Mesodermal cell (in vitro differentiated cells): ENCODE results near the gene PARP1. TPM values are rescaled to one million over a fixed set of nuclear protein-coding genes. Genes with fewer than 3 reads are reported as not detected.
A peak's percentile ranks its signal among the peaks of the same experiment; 100 is the strongest.

Experiments used
- H3K27ac ChIP-seq: 2 replicates; pipeline ENCODE4 v1.7.0; 2013; ENCODE audit warnings: mild to moderate bottlenecking, low read depth, low read length, moderate library complexity; ENCODE audit not compliant: severe bottlenecking
- H3K36me3 ChIP-seq: 2 replicates; pipeline ENCODE4 v1.7.1; 2013; ENCODE audit warnings: mild to moderate bottlenecking, low read length, moderate library complexity; ENCODE audit not compliant: control insufficient read depth, insufficient read depth
- H3K4me1 ChIP-seq: one replicate; pipeline ENCODE4 v1.7.1; 2013; ENCODE audit warnings: mild to moderate bottlenecking, low read length; ENCODE audit not compliant: insufficient read depth, control insufficient read depth, poor library complexity, severe bottlenecking
- H3K4me3 ChIP-seq: 2 replicates; pipeline ENCODE4 v1.7.0; 2013; ENCODE audit warnings: low read length, control low read depth, mild to moderate bottlenecking; ENCODE audit not compliant: insufficient read depth, poor library complexity, severe bottlenecking; ENCODE audit errors: extremely low read depth
- H3K9me3 ChIP-seq: 2 replicates; pipeline ENCODE4 v1.7.1; 2013; ENCODE audit warnings: mild to moderate bottlenecking, low read length, moderate library complexity; ENCODE audit not compliant: control insufficient read depth
- WGBS, 2 experiments: methylation state at CpG; one replicate each; pipeline ENCODE4 v1.1.5; 2013; ENCODE audit warnings: missing lambda C conversion rate in 2 of 2; ENCODE audit not compliant: insufficient coverage in 2 of 2; 5-methylcytosine and 5-hydroxymethylcytosine counted together
- polyA plus RNA-seq, 2 experiments: library from polyadenylated mRNA; stranded (reverse); fragments of 50-300 nt; gene quantifications; one replicate each; pipeline ENCODE4 v1.2.3, GENCODE V29; 2013

The PARP1 gene
- polyA plus RNA-seq (2013, experiment 1 of 2) = 131 TPM
- 119 TPM for polyA plus RNA-seq (2013, experiment 2 of 2)

GRCh38 chr1:226407497-226408284 is at the start of gene PARP1:
Gene PARP1 (minus strand): TSS chr1:226408093. CDS start chr1:226407929, 164 bp downstream.
- peak within 1 kb of the TSS; percentile 82 for H3K4me3 ChIP-seq
- WGBS, 2 experiments = 0% methylated on average over 69 to 82 of the region's 90 CpGs
- peaks cover 5% of the 10 kb centered on the region for H3K9me3 ChIP-seq
- H3K36me3 ChIP-seq = peaks cover under 1% of the 10 kb centered on the region
- peaks cover 27% of the 10 kb centered on the region for H3K4me1 ChIP-seq
- H3K27ac ChIP-seq = peak within 1 kb of the TSS; percentile 84

- H3K9me3 ChIP-seq = no peaks in the 10 kb centered on the region
- no peak overlapping the region for H3K4me3 ChIP-seq
- no peaks in the 10 kb centered on the region for H3K4me1 ChIP-seq
- H3K36me3 ChIP-seq = no peaks in the 10 kb centered on the region
- WGBS, 2 experiments = 70 to 80% methylated on average over 12 to 14 of the region's 14 CpGs
- no peak overlapping the region for H3K27ac ChIP-seq
Measured at GRCh38 chr1:226457307-226457712, 49.4 kb upstream of the PARP1 start.

GRCh38 chr1:226455843-226456242 is 48.0 kb upstream of the PARP1 start:
- 94% methylated on average over 6 to 10 of the region's 10 CpGs for WGBS, 2 experiments
- no peaks in the 10 kb centered on the region for H3K4me1 ChIP-seq
- H3K27ac ChIP-seq = no peak overlapping the region
- no peak overlapping the region for H3K4me3 ChIP-seq
- H3K9me3 ChIP-seq = no peaks in the 10 kb centered on the region
- no peaks in the 10 kb centered on the region for H3K36me3 ChIP-seq

- Histone ChIP-seq H3K4me1 (no peaks in the 10 kb centered on the region), H3K4me3 (no peak overlapping the region), H3K36me3 (no peaks in the 10 kb centered on the region), H3K27ac (no peak overlapping the region), H3K9me3 (no peaks in the 10 kb centered on the region)
- WGBS, 2 experiments = 80 to 90% methylated on average over 1 of the region's 2 CpGs
Measured at GRCh38 chr1:226454349-226454748, 46.5 kb upstream of the PARP1 start.

DNA sequence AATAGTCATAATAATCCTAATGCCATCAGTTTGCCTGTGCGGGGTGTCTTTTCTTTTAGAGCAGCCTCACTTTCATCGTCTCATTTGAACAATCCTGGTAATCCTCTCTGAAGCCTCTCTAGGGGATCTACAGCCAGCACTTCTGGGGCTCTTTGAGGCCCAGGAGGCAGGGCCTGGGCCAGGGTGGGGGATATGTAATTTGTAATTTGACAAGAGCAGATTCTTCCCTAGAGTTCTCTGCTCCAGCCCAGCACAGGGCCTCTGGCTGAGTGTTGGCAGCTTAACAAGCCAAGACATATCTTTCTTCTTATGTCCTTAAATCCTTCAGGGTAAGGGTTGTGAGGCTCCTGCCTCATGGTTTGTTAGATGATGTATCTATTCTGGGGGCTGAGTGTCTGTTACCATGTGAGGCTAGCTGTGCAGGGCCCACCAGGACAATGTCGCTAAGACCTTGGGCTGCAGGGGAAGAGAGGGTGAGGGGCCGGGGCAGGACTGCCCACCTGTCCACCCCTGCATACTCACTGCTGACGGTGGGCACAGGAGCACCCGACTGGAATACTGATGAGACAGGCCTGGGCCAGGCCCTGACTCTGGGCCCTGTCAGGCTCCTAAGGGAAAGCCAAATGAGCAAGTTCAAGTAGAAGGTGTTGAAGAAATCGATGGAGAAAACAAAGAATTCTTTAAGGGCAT is 45.3 kb upstream of the PARP1 start:
- H3K9me3 ChIP-seq = no peaks in the 10 kb centered on the region
- 84 to 92% methylated on average over 4 to 7 of the region's 7 CpGs for WGBS, 2 experiments
- H3K4me1 ChIP-seq = no peaks in the 10 kb centered on the region
- H3K4me3 ChIP-seq = no peak overlapping the region
- H3K36me3 ChIP-seq = no peaks in the 10 kb centered on the region
- no peak overlapping the region for H3K27ac ChIP-seq

DNA sequence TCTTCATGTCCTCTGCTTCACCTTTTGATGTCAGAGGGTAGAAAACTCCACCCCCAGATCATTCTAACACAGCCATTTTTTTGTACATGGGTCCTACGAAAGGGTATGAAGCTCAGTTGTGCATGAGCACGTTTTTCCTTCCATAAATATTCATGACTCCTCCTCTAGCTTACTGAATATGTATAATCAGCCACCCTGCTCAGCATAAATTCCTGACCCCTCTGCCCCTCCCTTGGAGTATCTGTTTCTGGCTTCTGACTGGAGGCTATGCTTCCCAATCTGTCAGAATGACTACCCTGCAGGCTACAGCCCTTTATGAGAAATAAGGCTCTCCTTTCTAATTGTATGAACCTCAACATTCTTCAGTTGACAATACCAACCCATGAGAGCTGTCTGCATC is 42.8 kb upstream of the PARP1 start:
- no peaks in the 10 kb centered on the region for H3K4me1 ChIP-seq
- no peak overlapping the region for H3K4me3 ChIP-seq
- WGBS, 2 experiments = 71 to 77% methylated on average over 2 of the region's 2 CpGs
- no peaks in the 10 kb centered on the region for H3K36me3 ChIP-seq
- H3K27ac ChIP-seq = no peak overlapping the region
- H3K9me3 ChIP-seq = no peaks in the 10 kb centered on the region

GRCh38 chr1:226449823-226450222 is 41.9 kb upstream of the PARP1 start:
- Histone ChIP-seq H3K4me3 (no peak overlapping the region), H3K36me3 (no peaks in the 10 kb centered on the region), H3K9me3 (no peaks in the 10 kb centered on the region), H3K27ac (no peak overlapping the region), H3K4me1 (no peaks in the 10 kb centered on the region)
- 85 to 100% methylated on average over 3 to 5 of the region's 5 CpGs for WGBS, 2 experiments

DNA sequence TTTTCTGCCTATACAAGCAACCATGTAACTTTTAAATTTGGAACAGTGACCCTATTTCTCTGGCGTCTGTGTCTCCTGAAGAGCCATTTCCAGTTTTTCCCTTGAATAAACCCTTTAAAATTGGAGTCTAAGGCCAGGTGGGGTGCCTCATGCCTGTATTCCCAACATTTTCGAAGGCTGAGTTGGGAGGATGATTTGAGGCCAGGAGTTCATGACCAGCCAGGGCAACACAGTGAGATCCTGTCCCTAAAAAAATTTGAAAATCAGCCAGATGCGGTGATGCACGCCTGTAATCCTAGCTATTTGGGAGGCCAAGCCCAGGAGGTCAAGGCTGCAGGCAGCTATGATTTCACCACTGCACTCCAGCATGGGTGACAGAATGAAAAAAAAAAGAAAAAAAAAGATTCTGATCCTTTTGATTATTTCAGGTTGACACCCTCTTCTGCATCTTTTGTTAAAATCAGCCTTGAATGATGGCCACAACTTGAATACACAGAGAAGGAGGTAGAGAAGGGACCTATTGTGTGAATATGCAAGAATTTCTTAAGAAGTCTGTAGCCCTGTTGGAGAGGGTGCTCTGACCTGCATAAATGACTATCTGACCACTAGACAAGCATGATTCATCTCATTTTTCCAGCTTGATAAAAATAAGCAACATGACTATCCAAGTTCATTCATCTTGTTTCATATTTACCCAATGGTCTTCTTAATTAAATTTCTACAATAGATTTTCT is 40.2 kb upstream of the PARP1 start:
- 71 to 79% methylated on average over 3 of the region's 4 CpGs for WGBS, 2 experiments
- Histone ChIP-seq H3K36me3 (no peaks in the 10 kb centered on the region), H3K27ac (no peak overlapping the region), H3K4me1 (no peaks in the 10 kb centered on the region), H3K4me3 (no peak overlapping the region), H3K9me3 (no peaks in the 10 kb centered on the region)

- Histone ChIP-seq H3K27ac (no peak overlapping the region), H3K36me3 (no peaks in the 10 kb centered on the region), H3K4me3 (no peak overlapping the region), H3K9me3 (no peaks in the 10 kb centered on the region), H3K4me1 (no peaks in the 10 kb centered on the region)
- 100% methylated on average over 1 of the region's 2 CpGs; no CpG with 5 or more reads in 1 of the 2 experiments for WGBS, 2 experiments
Measured at GRCh38 chr1:226446094-226446493, 38.2 kb upstream of the PARP1 start.

DNA sequence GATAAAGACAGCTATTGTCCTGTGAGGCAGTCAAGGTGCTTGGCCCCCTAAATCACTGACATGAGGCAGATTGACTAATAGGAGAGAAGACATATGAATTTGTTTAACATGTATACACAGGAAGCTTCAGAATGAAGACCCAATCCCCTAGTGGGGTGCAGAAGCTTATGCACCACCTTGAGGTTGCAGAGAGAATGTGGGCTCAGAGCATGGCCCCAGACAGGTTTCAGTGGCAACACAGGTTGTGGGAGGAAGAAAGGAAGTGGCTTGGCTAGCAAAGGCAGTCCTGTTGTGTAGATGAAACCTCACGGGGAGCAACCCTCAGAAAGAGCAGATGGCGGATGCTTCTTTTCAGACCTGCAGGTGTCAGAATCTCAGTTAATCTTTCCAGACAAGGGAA is 37.0 kb upstream of the PARP1 start:
- WGBS, 2 experiments = 81 to 85% methylated on average over 2 of the region's 2 CpGs
- H3K4me3 ChIP-seq = no peak overlapping the region
- H3K4me1 ChIP-seq = no peaks in the 10 kb centered on the region
- no peak overlapping the region for H3K27ac ChIP-seq
- no peaks in the 10 kb centered on the region for H3K9me3 ChIP-seq
- no peaks in the 10 kb centered on the region for H3K36me3 ChIP-seq
